Omental fat pad (tissue), 4 donors: Measurements from ENCODE around the gene SCN3B. TPM values are rescaled to one million over a fixed set of nuclear protein-coding genes. Genes with fewer than 3 reads are reported as not detected.

Source experiments
- ATAC-seq: fragments of 150-250 bp; one replicate; pipeline ENCODE4 v1.9.1; 2016; ENCODE audit warnings: mild to moderate bottlenecking, moderate library complexity; ENCODE audit not compliant: low FRiP score
- DNase-seq: peaks from one replicate; pipeline ENCODE4 v3.0.0-alpha.2; 2019; ENCODE audit warnings: low spot score
- CTCF ChIP-seq, 3 donors: fragments of 450-650 bp; IDR thresholded peaks; one replicate each; pipeline ENCODE4 v1.5.1; 2016 to 2017; ENCODE audit warnings: antibody characterized with exemption in 3 of 3, mild to moderate bottlenecking in 3 of 3, moderate library complexity in 2 of 3
- total RNA-seq, 4 donors: library from RNA; depleted of rRNA; stranded (reverse); fragments of >200 nt; gene quantifications; one replicate each; pipeline ENCODE4 v1.1.0, GENCODE V29; 2016

SCN3B gene
- 1 to 10 TPM; 1.5 to 2.6 (median 1.8) TPM for total RNA-seq

GRCh38 chr11:123654566-123655081, at the start of gene SCN3B:
Gene SCN3B (minus strand): TSS chr11:123654624. CDS start chr11:123653801, 823 bp downstream.
- no peak for TF ChIP-seq CTCF (IDR thresholded peaks at IDR 0.05)
- DNase-seq (no peak), ATAC-seq (peak; percentile 87)

- TF ChIP-seq CTCF (IDR thresholded peaks at IDR 0.05): no peak
- no peak for DNase-seq
- no peak for ATAC-seq
Measured at GRCh38 chr11:123702696-123703095, 48.3 kb upstream of the SCN3B start.

- DNase-seq: no peak
- no peak for ATAC-seq
- TF ChIP-seq CTCF (IDR thresholded peaks at IDR 0.05): no peak
Measured at GRCh38 chr11:123702139-123702538, 47.7 kb upstream of the SCN3B start.

GRCh38 chr11:123700772-123701171, 46.3 kb upstream of the SCN3B start:
- ATAC-seq: no peak
- no peak for DNase-seq
- no peak for TF ChIP-seq CTCF (IDR thresholded peaks at IDR 0.05)

GRCh38 chr11:123698546-123699127, 44.2 kb upstream of the SCN3B start:
- TF ChIP-seq CTCF (IDR thresholded peaks at IDR 0.05): no peak
- DNase-seq (no peak), ATAC-seq (no peak)

- no peak for TF ChIP-seq CTCF (IDR thresholded peaks at IDR 0.05)
- DNase-seq (no peak), ATAC-seq (no peak)
Measured at GRCh38 chr11:123696183-123696582, 41.8 kb upstream of the SCN3B start.

GRCh38 chr11:123695231-123695630, 40.8 kb upstream of the SCN3B start:
- no peak for TF ChIP-seq CTCF (IDR thresholded peaks at IDR 0.05)
- no peak for ATAC-seq

More at GRCh38 chr11:123695231-123695630, 40.8 kb upstream of the SCN3B start:
- no peak for DNase-seq
